MCF 10A (cell line): ENCODE measurements around the gene KREMEN1. TPM values are rescaled to one million over a fixed set of nuclear protein-coding genes. Genes with fewer than 3 reads are reported as not detected.
A peak's percentile ranks its signal among the peaks of the same experiment; 100 is the strongest.

ENCODE experiments used
- BruUV-seq: library from RNA; stranded (reverse); fragments of 400-500 nt; replicated peaks from 2 replicates; lab custom pipeline; 2021; lab: Mats Ljungman, UMichigan
- CTCF ChIA-PET: fragments of 300-600 bp; sonication (Branson Sonifier 250); formaldehyde crosslinking; extraction: SDS; loops from one replicate; lab custom pipeline; 2021; ENCODE audit warnings: antibody characterized with exemption, inconsistent platforms; lab: Yijun Ruan, JAX
- POLR2A ChIA-PET: fragments of 300-600, 350-650 bp; sonication (Branson Sonifier 250); formaldehyde crosslinking; extraction: SDS; loops from one replicate; lab custom pipeline; 2020; ENCODE audit warnings: antibody characterized with exemption, inconsistent platforms; lab: Yijun Ruan, JAX
- DNase-seq: peaks from one replicate; pipeline ENCODE4 v3.0.0-alpha.2; 2018; ENCODE audit not compliant: unreplicated experiment
- H3K27ac Mint-ChIP-seq: one replicate; pipeline ENCODE4 v1.8.0; 2022; ENCODE audit warnings: mild to moderate bottlenecking, low read depth, mixed read lengths; ENCODE audit not compliant: unreplicated experiment
- H3K27me3 Mint-ChIP-seq: one replicate; pipeline ENCODE4 v1.8.0; 2022; ENCODE audit warnings: mixed read lengths; ENCODE audit not compliant: insufficient read depth, unreplicated experiment
- H3K36me3 Mint-ChIP-seq: one replicate; pipeline ENCODE4 v1.8.0; 2022; ENCODE audit warnings: mild to moderate bottlenecking, moderate library complexity, mixed read lengths; ENCODE audit not compliant: insufficient read depth, unreplicated experiment
- H3K4me1 Mint-ChIP-seq: one replicate; pipeline ENCODE4 v1.8.0; 2022; ENCODE audit warnings: mixed read lengths; ENCODE audit not compliant: insufficient read depth, unreplicated experiment
- H3K4me3 Mint-ChIP-seq: one replicate; pipeline ENCODE4 v1.8.0; 2022; ENCODE audit warnings: mild to moderate bottlenecking, moderate library complexity, mixed read lengths; ENCODE audit not compliant: unreplicated experiment
- H3K9me3 Mint-ChIP-seq: one replicate; pipeline ENCODE4 v1.8.0; 2022; ENCODE audit warnings: mixed read lengths; ENCODE audit not compliant: unreplicated experiment
- CTCF ChIP-seq: fragments of 200-600 bp; IDR thresholded peaks from one replicate; pipeline ENCODE4 v1.8.0; 2022; ENCODE audit warnings: antibody characterized with exemption, mild to moderate bottlenecking; ENCODE audit not compliant: unreplicated experiment
- intact Hi-C: fragments of 100-400 bp; cut with micrococcal nuclease; formaldehyde crosslinking; loops from 2 replicates; pipeline ENCODE4 v1.14.1; 2022
- total RNA-seq: library from RNA; stranded (reverse); gene quantifications from 2 replicates; pipeline ENCODE4 v1.2.3, GENCODE V29; 2022

The KREMEN1 gene
- total RNA-seq, 1 experiment from 2014 or later = 3.6 TPM

GRCh38 chr22:29152045-29152953, 79.5 kb downstream of the KREMEN1 start:
- H3K9me3 Mint-ChIP-seq = no peaks in the 10 kb centered on the region
- no peaks in the 10 kb centered on the region for H3K27me3 Mint-ChIP-seq
- H3K4me3 Mint-ChIP-seq = no peak overlapping the region
- CTCF ChIA-PET = interaction anchor here (2.3 kb wide), 1 partner anchor 8 kb away, joined by 21 read pairs; no protein-coding TSS in a partner anchor
- H3K4me1 Mint-ChIP-seq = peaks cover 6% of the 10 kb centered on the region
- H3K27ac Mint-ChIP-seq = no peak overlapping the region
- TF ChIP-seq CTCF = no peak
- POLR2A ChIA-PET = no interaction called here
- BruUV-seq = no TSS peak
- no peak for DNase-seq
- intact Hi-C loops = loop anchor here (5.0 to 10.0 kb wide), 3 partner anchors 77 to 547 kb away; partner anchors contain the start of gene KREMEN1
- H3K36me3 Mint-ChIP-seq = no peaks in the 10 kb centered on the region

GRCh38 chr22:29152954-29153719, 80.3 kb downstream of the KREMEN1 start:
- DNase-seq = no peak
- no peak overlapping the region for H3K4me3 Mint-ChIP-seq
- TF ChIP-seq CTCF = no peak
- POLR2A ChIA-PET = no interaction called here
- no TSS peak for BruUV-seq
- no peaks in the 10 kb centered on the region for H3K9me3 Mint-ChIP-seq
- no peaks in the 10 kb centered on the region for H3K27me3 Mint-ChIP-seq
- no peaks in the 10 kb centered on the region for H3K36me3 Mint-ChIP-seq
- CTCF ChIA-PET = interaction anchor here (0.7 to 2.3 kb wide), 16 partner anchors 9 to 552 kb away, joined by 3 to 21 read pairs (median 4); no protein-coding TSS in a partner anchor
- no peak overlapping the region for H3K27ac Mint-ChIP-seq
- peaks cover 6% of the 10 kb centered on the region for H3K4me1 Mint-ChIP-seq
- intact Hi-C loops = loop anchor here (5.0 to 10.0 kb wide), 3 partner anchors 78 to 548 kb away; partner anchors contain the start of gene KREMEN1

GRCh38 chr22:29154364-29155048, 81.7 kb downstream of the KREMEN1 start:
- no peaks in the 10 kb centered on the region for H3K36me3 Mint-ChIP-seq
- intact Hi-C loops = loop anchor here (1.0 to 10.0 kb wide), 4 partner anchors 80 to 550 kb away; partner anchors contain the start of gene KREMEN1
- peaks cover under 1% of the 10 kb centered on the region for H3K27me3 Mint-ChIP-seq
- no peak overlapping the region for H3K4me3 Mint-ChIP-seq
- no peak overlapping the region for H3K27ac Mint-ChIP-seq
- BruUV-seq = no TSS peak
- peak; percentile 86 for TF ChIP-seq CTCF
- CTCF ChIA-PET = interaction anchor here (0.5 to 2.3 kb wide), 36 partner anchors 10 to 1622 kb away, joined by 3 to 21 read pairs (median 4); no protein-coding TSS in a partner anchor
- POLR2A ChIA-PET = interaction anchor here (0.8 kb wide), 1 partner anchor 32 kb away, joined by 3 read pairs; no protein-coding TSS in a partner anchor
- H3K4me1 Mint-ChIP-seq = peaks cover 6% of the 10 kb centered on the region
- no peaks in the 10 kb centered on the region for H3K9me3 Mint-ChIP-seq
- peak; percentile 66 for DNase-seq
